Stimulated activated naive CD8-positive, alpha-beta T cell treated with anti-CD3 and anti-CD28 coated beads, Interleukin-15, amount 100 ng/mL, for 72 hours (primary cell): ENCODE measurements around the gene RTRAF.

Source experiments
- ATAC-seq: fragments of 150-1000 bp; cut with Tn5 transposase; 2 replicates; pipeline ENCODE4 v1.10.0; 2021; ENCODE audit warnings: mild to moderate bottlenecking, moderate library complexity
- DNase-seq, 2 donors: peaks; one replicate each; pipeline ENCODE4 v3.0.0; 2021 to 2022
- H3K27ac Mint-ChIP-seq, 2 donors: one replicate each; pipeline ENCODE4 v1.8.0; 2022; ENCODE audit warnings: mild to moderate bottlenecking in 2 of 2, mixed read lengths in 2 of 2, moderate library complexity in 2 of 2
- H3K27me3 Mint-ChIP-seq: one replicate; pipeline ENCODE4 v1.8.0; 2022; ENCODE audit warnings: mixed read lengths
- H3K4me1 Mint-ChIP-seq: one replicate; pipeline ENCODE4 v1.8.0; 2022; ENCODE audit warnings: mild to moderate bottlenecking, mixed read lengths
- H3K4me3 Mint-ChIP-seq, 2 donors: one replicate each; pipeline ENCODE4 v1.8.0; 2022; ENCODE audit warnings: mild to moderate bottlenecking in 2 of 2, mixed read lengths in 2 of 2, moderate library complexity in 1 of 2
- H3K9me3 Mint-ChIP-seq, 2 donors: one replicate each; pipeline ENCODE4 v1.8.0; 2022; ENCODE audit warnings: mixed read lengths in 2 of 2

RTRAF gene

GRCh38 chr14:52048641-52049204, 59.4 kb downstream of the RTRAF start:
- H3K4me3 Mint-ChIP-seq: no peak overlapping the region

DNA sequence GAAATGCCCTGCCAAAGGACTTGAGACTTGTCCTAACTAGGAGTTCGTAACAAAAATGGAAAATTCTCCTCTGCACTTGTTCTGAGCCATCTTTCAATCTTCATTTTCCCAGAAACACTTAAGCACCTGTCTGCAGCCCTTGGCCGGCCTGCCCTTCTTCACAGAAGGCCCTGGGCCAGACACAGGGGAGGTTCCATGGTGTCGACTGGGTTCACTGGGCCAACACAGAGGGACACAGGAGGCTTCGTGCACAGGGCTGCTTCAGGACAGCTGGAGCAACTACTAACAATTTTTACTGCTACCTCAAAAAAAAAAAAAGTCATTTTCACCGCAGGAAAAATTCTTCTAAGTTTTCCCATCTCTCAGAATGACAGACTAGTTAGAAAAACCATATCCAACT, 59.9 kb downstream of the RTRAF start:
- peaks cover 21% of the 10 kb centered on the region for H3K27me3 Mint-ChIP-seq
- H3K4me1 Mint-ChIP-seq: peaks cover 12% of the 10 kb centered on the region
- H3K9me3 Mint-ChIP-seq: no peaks in the 10 kb centered on the region
- no peak overlapping the region for H3K4me3 Mint-ChIP-seq
- no peak overlapping the region for H3K27ac Mint-ChIP-seq
- DNase-seq (no peak), ATAC-seq (no peak)

More at GRCh38 chr14:52048641-52049204, 59.4 kb downstream of the RTRAF start:
- Mint-ChIP-seq H3K9me3 (no peaks in the 10 kb centered on the region), H3K27ac (peak overlapping the region in 1 of 2 donors; percentile 8), H3K4me1 (peaks cover 12% of the 10 kb centered on the region), H3K27me3 (peaks cover 16% of the 10 kb centered on the region)
- ATAC-seq (no peak), DNase-seq (no peak)

DNA sequence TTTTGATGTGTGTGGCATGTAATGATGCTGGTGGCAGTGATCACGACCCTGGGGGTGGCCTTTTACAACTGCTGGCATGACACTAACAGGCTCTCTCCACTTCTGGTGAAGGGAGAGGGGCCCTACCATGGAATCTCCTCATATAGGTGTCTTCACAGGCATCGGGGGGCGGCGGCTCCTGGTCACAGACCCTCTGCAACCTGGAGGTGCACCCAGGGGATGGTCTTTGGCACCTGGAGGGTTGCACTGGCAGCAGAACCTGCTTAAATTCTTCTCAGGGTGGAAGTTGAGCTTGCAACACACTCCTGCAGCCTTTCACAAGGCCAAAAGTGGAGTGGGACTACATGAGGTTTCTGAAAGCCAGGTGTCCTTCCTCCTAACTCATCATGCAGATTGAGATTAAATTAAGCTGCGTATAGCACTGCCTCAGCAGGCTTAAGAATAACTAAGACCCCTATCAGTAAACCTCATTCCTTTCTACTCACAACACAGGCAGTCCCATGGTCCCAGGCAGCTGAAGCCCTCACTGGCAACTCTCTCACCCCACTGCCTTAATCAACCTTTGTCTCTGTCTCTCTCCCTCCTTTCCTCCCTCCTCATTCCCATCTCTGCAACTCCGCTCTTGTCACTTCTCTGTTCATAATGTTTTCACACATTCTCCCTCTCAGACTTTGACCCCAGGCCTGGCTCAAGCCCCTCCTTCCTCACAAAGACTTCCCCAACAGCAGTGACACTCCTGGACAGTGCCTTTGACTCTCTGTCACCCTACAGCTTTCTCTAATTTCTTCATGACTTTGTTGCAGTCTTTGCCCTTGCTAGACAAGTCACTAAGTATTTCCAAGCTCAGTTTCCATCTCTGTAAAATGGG, 60.6 kb downstream of the RTRAF start:
- Mint-ChIP-seq H3K27me3 (peaks cover 25% of the 10 kb centered on the region), H3K27ac (no peak overlapping the region), H3K4me3 (no peak overlapping the region), H3K4me1 (peaks cover 9% of the 10 kb centered on the region), H3K9me3 (no peaks in the 10 kb centered on the region)
- ATAC-seq (no peak), DNase-seq (no peak)

GRCh38 chr14:52051251-52051650, 61.9 kb downstream of the RTRAF start:
- Mint-ChIP-seq H3K27ac (no peak overlapping the region), H3K27me3 (peaks cover 29% of the 10 kb centered on the region), H3K4me1 (no peaks in the 10 kb centered on the region), H3K4me3 (no peak overlapping the region), H3K9me3 (no peaks in the 10 kb centered on the region)
- ATAC-seq (no peak), DNase-seq (no peak)

- no peaks in the 10 kb centered on the region for H3K9me3 Mint-ChIP-seq
- peaks cover 29% of the 10 kb centered on the region for H3K27me3 Mint-ChIP-seq
- no peak for DNase-seq
- H3K4me1 Mint-ChIP-seq: no peaks in the 10 kb centered on the region
- no peak overlapping the region for H3K4me3 Mint-ChIP-seq
- ATAC-seq: no peak
- H3K27ac Mint-ChIP-seq: no peak overlapping the region
Measured at GRCh38 chr14:52051871-52052270, 62.5 kb downstream of the RTRAF start.

GRCh38 chr14:52052288-52052943, 63.1 kb downstream of the RTRAF start:
- peaks cover 29% of the 10 kb centered on the region for H3K27me3 Mint-ChIP-seq
- DNase-seq (no peak), ATAC-seq (no peak)
- H3K27ac Mint-ChIP-seq: no peak overlapping the region
- no peak overlapping the region for H3K4me3 Mint-ChIP-seq
- no peaks in the 10 kb centered on the region for H3K4me1 Mint-ChIP-seq
- no peaks in the 10 kb centered on the region for H3K9me3 Mint-ChIP-seq

DNA sequence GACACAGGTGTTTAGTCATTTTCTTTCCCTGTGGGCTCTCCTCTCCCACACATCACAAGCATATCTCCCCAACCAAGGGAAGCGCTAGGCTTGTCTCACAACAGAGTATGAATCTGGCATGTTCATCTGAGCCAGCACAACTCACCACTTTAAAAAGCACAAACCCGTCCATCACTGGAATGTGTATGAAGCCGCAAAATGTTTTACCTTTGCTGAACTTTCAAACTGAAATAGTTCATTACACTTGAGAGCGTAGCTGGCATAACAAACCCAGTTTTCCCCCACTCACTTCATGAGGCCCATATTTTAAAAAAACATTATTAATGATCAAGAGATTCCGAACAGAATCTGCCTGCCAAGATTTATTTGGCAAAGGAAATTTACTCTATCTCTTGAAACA, 63.7 kb downstream of the RTRAF start:
- DNase-seq (no peak), ATAC-seq (no peak)
- Mint-ChIP-seq H3K4me1 (no peaks in the 10 kb centered on the region), H3K27me3 (peaks cover 29% of the 10 kb centered on the region), H3K4me3 (no peak overlapping the region), H3K27ac (no peak overlapping the region), H3K9me3 (no peaks in the 10 kb centered on the region)

DNA sequence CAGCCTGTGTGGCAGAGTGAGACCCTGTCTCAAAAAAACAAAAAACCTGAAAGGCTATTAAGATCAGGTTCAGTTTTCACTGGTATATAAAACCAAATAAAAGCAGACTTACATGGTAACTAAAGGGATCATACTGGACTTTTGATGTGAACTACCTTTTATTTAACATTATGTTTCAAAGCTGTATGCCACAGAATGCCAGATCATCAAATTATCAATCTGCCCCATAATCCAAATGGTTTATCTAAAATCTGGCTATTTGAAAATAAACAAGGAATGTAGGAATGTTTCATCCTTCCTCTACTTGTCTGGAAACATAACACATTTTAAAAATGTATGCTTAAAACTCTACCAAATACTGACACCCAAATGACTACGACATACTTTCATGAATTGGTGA, 65.3 kb downstream of the RTRAF start:
- peaks cover 29% of the 10 kb centered on the region for H3K27me3 Mint-ChIP-seq
- H3K27ac Mint-ChIP-seq: no peak overlapping the region
- no peaks in the 10 kb centered on the region for H3K4me1 Mint-ChIP-seq
- no peak for ATAC-seq
- no peak overlapping the region for H3K4me3 Mint-ChIP-seq
- H3K9me3 Mint-ChIP-seq: no peaks in the 10 kb centered on the region
- no peak for DNase-seq

GRCh38 chr14:52055167-52055566, 65.8 kb downstream of the RTRAF start:
- DNase-seq (no peak), ATAC-seq (no peak)
- H3K27me3 Mint-ChIP-seq: peaks cover 33% of the 10 kb centered on the region
- no peak overlapping the region for H3K4me3 Mint-ChIP-seq
- H3K27ac Mint-ChIP-seq: no peak overlapping the region
- H3K9me3 Mint-ChIP-seq: no peaks in the 10 kb centered on the region
- H3K4me1 Mint-ChIP-seq: no peaks in the 10 kb centered on the region

- ATAC-seq (no peak), DNase-seq (no peak)
- Mint-ChIP-seq H3K9me3 (no peaks in the 10 kb centered on the region), H3K27ac (no peak overlapping the region), H3K4me1 (no peaks in the 10 kb centered on the region), H3K4me3 (no peak overlapping the region), H3K27me3 (peaks cover 35% of the 10 kb centered on the region)
Measured at GRCh38 chr14:52058341-52058740, 69.0 kb downstream of the RTRAF start.

DNA sequence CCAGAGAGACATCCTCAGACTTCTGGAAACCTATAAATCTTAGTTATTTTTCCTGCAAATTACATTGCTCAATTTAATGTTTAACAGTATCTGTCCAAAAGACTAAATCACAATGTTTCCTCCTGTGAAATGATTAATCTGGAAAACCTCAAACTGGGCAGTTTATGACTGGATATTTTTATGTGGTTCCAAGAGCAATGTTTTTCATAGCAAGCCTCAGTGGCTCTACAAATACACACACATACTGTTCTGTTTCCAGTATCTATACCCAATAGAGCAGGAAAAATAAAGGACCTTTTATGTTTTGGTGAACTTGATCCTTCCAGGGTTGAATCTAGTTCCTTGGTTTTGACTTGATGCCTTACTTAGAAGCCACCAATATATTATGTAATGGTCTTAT, 70.3 kb downstream of the RTRAF start:
- Mint-ChIP-seq H3K4me1 (no peaks in the 10 kb centered on the region), H3K9me3 (no peaks in the 10 kb centered on the region), H3K27ac (no peak overlapping the region), H3K4me3 (no peak overlapping the region), H3K27me3 (peaks cover 29% of the 10 kb centered on the region)
- ATAC-seq (no peak), DNase-seq (no peak)

DNA sequence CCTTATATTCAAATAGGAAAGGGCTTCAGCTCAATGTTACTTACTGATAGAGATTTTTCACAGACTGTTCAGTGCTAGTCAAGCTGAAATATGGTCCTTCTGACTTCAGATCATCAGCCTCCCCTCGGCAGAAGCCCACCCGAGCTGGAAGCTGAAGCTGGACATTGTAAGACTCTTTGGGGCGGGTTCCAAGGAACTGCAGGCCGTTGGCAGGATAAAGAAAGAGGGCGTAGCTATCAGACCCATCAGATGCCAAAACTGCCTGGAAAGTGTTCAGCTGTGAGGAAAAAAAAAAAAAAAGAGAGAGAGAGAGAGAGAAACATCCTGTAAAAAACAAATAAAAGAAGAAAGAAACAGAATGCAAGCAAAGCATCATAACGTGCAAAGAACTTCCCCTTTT, 70.7 kb downstream of the RTRAF start:
- no peaks in the 10 kb centered on the region for H3K9me3 Mint-ChIP-seq
- no peaks in the 10 kb centered on the region for H3K4me1 Mint-ChIP-seq
- H3K27me3 Mint-ChIP-seq: peaks cover 29% of the 10 kb centered on the region
- ATAC-seq: no peak
- DNase-seq: no peak
- H3K4me3 Mint-ChIP-seq: no peak overlapping the region
- H3K27ac Mint-ChIP-seq: no peak overlapping the region
